Activated B cell treated with CpG ODN at 0.5 μM for 24 hours (primary cell): ENCODE measurements around the gene PIRT. TPM values are rescaled to one million over a fixed set of nuclear protein-coding genes. Genes with fewer than 3 reads are reported as not detected.

ENCODE experiments used
- ATAC-seq: fragments of 200-7000 bp; cut with Tn5 transposase; one replicate; pipeline ENCODE4 v1.10.0; 2021; ENCODE audit warnings: low read depth, mild to moderate bottlenecking, moderate library complexity
- CTCF ChIA-PET: fragments of 350-600 bp; sonication (Branson Sonifier 250); formaldehyde crosslinking; loops from one replicate; lab custom pipeline; 2021; ENCODE audit warnings: antibody characterized with exemption; lab: Charles Lee
- POLR2A ChIA-PET: fragments of 350-600 bp; sonication (Branson Sonifier 250); formaldehyde crosslinking; loops from one replicate; lab custom pipeline; 2021; ENCODE audit warnings: antibody characterized with exemption; lab: Charles Lee
- DNase-seq: peaks from one replicate; pipeline ENCODE4 v3.0.0; 2022
- H3K27ac Mint-ChIP-seq: one replicate; pipeline ENCODE4 v1.8.0; 2020; ENCODE audit warnings: mixed read lengths
- H3K27me3 Mint-ChIP-seq: one replicate; pipeline ENCODE4 v1.8.0; 2021; ENCODE audit warnings: mixed read lengths
- H3K36me3 Mint-ChIP-seq: one replicate; pipeline ENCODE4 v1.8.0; 2021; ENCODE audit warnings: low read depth, mixed read lengths
- H3K4me1 Mint-ChIP-seq: one replicate; pipeline ENCODE4 v1.8.0; 2021; ENCODE audit warnings: mixed read lengths
- H3K4me3 Mint-ChIP-seq: one replicate; pipeline ENCODE4 v1.8.0; 2020; ENCODE audit warnings: mild to moderate bottlenecking, mixed read lengths
- H3K9me3 Mint-ChIP-seq: one replicate; pipeline ENCODE4 v1.8.0; 2020; ENCODE audit warnings: mixed read lengths
- CTCF ChIP-seq: fragments of 200-600 bp; IDR thresholded peaks from one replicate; pipeline ENCODE4 v1.8.0; 2022; ENCODE audit warnings: antibody characterized with exemption, mild to moderate bottlenecking
- intact Hi-C: fragments of 100-400 bp; cut with micrococcal nuclease; formaldehyde crosslinking; loops from one replicate; pipeline ENCODE4 v1.15.1; 2024
- total RNA-seq: library from RNA; stranded (reverse); gene quantifications from 2 replicates; pipeline ENCODE4 v1.2.3, GENCODE V29; 2022

PIRT gene
- total RNA-seq, 1 donor from 2014 or later, result not detected

- no peaks in the 10 kb centered on the region for H3K36me3 Mint-ChIP-seq
- H3K27me3 Mint-ChIP-seq, result no peaks in the 10 kb centered on the region
- intact Hi-C loops, result no loop called here
- ChIA-PET POLR2A (no interaction called here), CTCF (no interaction called here)
- H3K9me3 Mint-ChIP-seq, result no peaks in the 10 kb centered on the region
- no peak for TF ChIP-seq CTCF
- ATAC-seq (no peak), DNase-seq (no peak)
- H3K4me1 Mint-ChIP-seq, result no peaks in the 10 kb centered on the region
- H3K4me3 Mint-ChIP-seq, result no peak overlapping the region
- H3K27ac Mint-ChIP-seq, result no peak overlapping the region
Measured at GRCh38 chr17:10809605-10810004, 28.3 kb downstream of the PIRT start.

- DNase-seq (no peak), ATAC-seq (no peak)
- Mint-ChIP-seq H3K4me1 (no peaks in the 10 kb centered on the region), H3K9me3 (no peaks in the 10 kb centered on the region), H3K36me3 (no peaks in the 10 kb centered on the region), H3K27me3 (no peaks in the 10 kb centered on the region), H3K27ac (no peak overlapping the region), H3K4me3 (no peak overlapping the region)
- intact Hi-C loops, result no loop called here
- POLR2A ChIA-PET, result no interaction called here
- no peak for TF ChIP-seq CTCF
- CTCF ChIA-PET, result no interaction called here
Measured at GRCh38 chr17:10807704-10808128, 30.2 kb downstream of the PIRT start.

- no peak for TF ChIP-seq CTCF
- H3K36me3 Mint-ChIP-seq, result no peaks in the 10 kb centered on the region
- intact Hi-C loops, result no loop called here
- DNase-seq, result no peak
- CTCF ChIA-PET, result no interaction called here
- H3K4me1 Mint-ChIP-seq, result no peaks in the 10 kb centered on the region
- H3K27ac Mint-ChIP-seq, result no peak overlapping the region
- H3K9me3 Mint-ChIP-seq, result no peaks in the 10 kb centered on the region
- no peak overlapping the region for H3K4me3 Mint-ChIP-seq
- POLR2A ChIA-PET, result no interaction called here
- ATAC-seq, result no peak
- no peaks in the 10 kb centered on the region for H3K27me3 Mint-ChIP-seq
Measured at GRCh38 chr17:10806545-10807262, 31.2 kb downstream of the PIRT start.

GRCh38 chr17:10805911-10806310 is 32.0 kb downstream of the PIRT start:
- DNase-seq (no peak), ATAC-seq (no peak)
- Mint-ChIP-seq H3K27ac (no peak overlapping the region), H3K36me3 (no peaks in the 10 kb centered on the region), H3K4me3 (no peak overlapping the region), H3K27me3 (no peaks in the 10 kb centered on the region), H3K9me3 (no peaks in the 10 kb centered on the region), H3K4me1 (no peaks in the 10 kb centered on the region)
- ChIA-PET CTCF (no interaction called here), POLR2A (no interaction called here)
- intact Hi-C loops, result no loop called here
- TF ChIP-seq CTCF, result no peak

GRCh38 chr17:10804546-10804945 is 33.3 kb downstream of the PIRT start:
- ATAC-seq, result no peak
- CTCF ChIA-PET, result no interaction called here
- Mint-ChIP-seq H3K4me3 (no peak overlapping the region), H3K36me3 (no peaks in the 10 kb centered on the region), H3K27me3 (no peaks in the 10 kb centered on the region), H3K27ac (no peak overlapping the region), H3K9me3 (no peaks in the 10 kb centered on the region), H3K4me1 (no peaks in the 10 kb centered on the region)
- POLR2A ChIA-PET, result no interaction called here
- no peak for TF ChIP-seq CTCF
- DNase-seq, result no peak
- intact Hi-C loops, result no loop called here
